GM21381 (cell line): ENCODE measurements around the gene NYAP1.
"Not testable (repeated sequence)": the region's sequence is repeated elsewhere in the genome, so short reads cannot be mapped to it uniquely, and the experiment has no call there.

ENCODE experiments used
- ATAC-seq: cut with Tn5 transposase; IDR thresholded peaks from one replicate; pipeline ENCODE4 v1.9.1; 2021; ENCODE audit warnings: mild to moderate bottlenecking, moderate library complexity; ENCODE audit not compliant: unreplicated experiment

NYAP1 gene

DNA sequence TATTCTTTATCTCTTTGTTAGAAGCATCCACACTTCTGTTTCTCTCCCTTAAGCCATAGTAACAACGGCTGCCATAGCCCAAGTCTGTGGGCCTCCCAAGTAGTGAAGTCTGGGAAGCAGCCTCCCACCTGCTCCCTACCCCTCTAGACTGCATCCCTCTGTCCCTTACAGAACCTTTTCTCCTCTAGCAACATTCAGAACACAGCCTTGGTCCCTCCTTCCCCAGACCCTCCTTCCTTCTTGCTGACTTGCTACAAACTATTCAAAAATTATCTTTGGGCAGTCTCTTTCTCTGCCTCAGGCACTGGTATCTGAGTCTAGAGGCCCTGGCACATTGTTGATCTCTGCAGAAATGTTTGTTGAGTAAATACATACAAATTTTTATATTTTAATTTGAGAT, 2.3 kb upstream of the NYAP1 start:
- ATAC-seq: no peak

DNA sequence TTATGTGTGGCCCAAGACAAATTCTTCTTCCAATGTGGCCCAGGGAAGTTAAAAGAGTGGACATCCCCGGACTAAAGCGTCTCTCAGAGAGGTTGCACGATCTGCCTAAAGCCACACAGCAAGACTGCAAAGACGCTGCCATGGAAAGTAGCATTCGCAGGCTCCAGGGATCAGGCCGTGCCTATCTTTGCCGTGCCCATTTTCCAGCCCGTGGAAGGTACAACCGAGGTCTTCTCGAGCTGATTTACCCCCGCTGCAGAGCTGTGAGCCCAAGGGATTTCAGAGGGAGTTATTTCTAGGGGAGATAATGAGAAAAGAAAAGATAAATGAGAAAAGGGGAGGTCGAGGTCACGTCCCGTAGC, 1.0 kb upstream of the NYAP1 start:
- ATAC-seq: no peak

GRCh38 chr7:100483090-100483721, 521 bp upstream of the NYAP1 start:
- peak; percentile 55 for ATAC-seq

- ATAC-seq: no peak
Observed at GRCh38 chr7:100484673-100485045, 932 bp downstream of the NYAP1 start.

- ATAC-seq: no peak
Observed at GRCh38 chr7:100485471-100485876, 1.7 kb downstream of the NYAP1 start.

DNA sequence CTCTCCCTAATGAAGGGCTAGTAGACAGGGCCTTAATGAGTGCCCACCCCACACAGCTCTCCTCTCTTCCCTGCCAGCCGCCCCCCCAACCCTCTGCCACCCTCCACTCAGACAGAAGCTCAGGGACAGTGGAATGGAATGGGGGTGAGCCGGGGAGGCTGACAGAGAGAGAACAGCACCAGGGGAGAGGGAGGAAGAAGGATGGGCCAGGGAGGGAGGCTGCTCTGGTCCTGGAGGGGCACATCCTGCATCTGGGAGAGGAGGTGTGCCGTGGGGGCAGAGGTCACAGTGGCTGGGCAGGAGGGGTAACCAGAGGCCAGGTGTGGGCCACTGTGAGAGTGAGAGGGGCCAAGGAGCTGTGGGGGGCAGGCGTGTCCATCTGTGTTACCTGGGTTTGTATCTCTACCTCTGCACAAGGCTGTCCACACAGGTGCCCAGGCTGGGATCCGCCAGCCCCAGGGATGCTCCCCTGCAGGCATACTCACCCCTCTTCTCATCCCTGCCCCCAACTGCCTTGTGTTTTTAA, 2.4 kb downstream of the NYAP1 start:
- ATAC-seq: no peak

DNA sequence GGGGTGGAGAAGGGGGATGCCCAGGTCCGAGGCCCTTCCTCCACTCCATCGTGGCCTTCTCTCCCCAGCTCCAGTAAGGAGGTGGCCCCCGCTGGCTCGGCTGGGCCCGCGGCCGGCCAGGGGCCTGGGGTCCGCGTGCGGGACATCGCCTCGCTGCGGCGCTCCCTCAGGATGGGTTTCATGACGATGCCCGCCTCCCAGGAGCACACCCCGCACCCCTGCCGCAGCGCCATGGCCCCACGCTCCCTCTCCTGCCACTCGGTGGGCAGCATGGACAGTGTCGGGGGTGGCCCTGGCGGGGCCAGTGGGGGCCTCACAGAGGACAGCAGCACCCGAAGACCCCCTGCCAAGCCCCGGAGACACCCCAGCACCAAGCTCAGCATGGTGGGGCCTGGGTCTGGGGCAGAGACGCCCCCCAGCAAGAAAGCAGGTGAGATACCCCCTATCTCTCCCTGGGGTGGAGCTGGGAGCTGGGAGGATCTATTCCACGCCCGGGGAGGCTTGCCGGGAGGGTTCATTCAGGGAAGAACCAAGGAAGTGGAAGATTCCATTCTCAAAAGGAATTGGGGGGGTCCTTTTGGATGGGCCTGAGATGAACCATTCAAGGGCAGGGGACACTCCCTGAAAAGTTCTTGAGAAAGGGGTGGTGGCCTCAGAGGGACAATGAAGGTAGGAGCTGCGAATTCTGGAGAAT, 3.2 kb downstream of the NYAP1 start:
- no peak for ATAC-seq

GRCh38 chr7:100488333-100489095, 4.8 kb downstream of the NYAP1 start:
- no peak for ATAC-seq

GRCh38 chr7:100489121-100489520, 5.4 kb downstream of the NYAP1 start:
- no peak for ATAC-seq

DNA sequence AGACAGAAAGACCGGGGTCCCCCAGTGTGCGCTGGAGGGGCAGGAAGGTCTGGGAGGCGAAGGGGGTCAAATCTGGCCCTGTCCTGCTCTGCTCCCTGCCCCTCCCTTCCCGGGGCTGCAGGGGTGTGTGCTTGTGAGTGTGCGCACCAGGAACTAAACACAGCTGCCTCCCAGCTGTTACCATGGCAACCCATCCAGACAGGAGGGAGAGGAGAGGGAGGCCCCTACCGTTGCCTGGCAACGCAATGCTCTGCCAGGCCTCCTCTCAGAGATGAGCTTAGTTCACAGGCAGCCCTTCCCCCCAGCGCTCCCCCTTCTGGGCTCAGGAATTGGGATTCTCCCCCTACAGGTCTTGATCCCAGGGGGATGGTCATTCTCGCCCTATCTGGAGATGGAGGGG, 6.1 kb downstream of the NYAP1 start:
- no peak for ATAC-seq

DNA sequence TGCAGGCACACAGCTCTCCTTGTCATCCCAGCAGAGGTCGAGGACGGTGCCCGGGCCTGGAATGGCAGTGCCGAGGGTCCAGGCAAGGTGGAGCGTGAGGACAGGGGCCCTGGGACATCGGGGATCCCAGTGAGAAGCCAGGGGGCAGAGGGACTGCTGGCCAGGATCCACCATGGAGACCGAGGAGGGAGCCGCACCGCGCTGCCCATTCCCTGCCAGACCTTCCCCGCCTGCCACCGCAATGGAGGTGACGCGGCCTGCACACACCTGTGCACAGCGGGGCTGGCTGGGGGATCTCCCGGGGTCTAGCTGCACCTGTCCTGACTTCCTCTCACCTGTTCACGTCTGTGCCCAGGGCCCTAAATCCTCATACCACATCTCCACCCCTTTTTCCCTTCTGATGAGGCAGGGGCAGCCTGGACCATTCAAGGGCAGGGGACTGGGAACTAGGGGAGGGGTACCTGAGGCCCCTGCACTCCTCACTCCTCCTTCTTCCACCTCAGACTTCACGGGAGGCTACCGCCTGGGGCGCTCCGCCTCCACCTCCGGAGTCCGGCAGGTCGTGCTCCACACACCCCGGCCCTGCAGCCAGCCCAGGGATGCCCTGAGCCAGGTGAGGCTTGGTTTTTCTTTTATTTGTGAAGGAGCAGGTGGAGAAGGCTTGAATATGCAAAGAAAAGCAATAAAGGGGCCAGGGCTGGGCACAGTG, 6.9 kb downstream of the NYAP1 start:
- ATAC-seq: no peak

DNA sequence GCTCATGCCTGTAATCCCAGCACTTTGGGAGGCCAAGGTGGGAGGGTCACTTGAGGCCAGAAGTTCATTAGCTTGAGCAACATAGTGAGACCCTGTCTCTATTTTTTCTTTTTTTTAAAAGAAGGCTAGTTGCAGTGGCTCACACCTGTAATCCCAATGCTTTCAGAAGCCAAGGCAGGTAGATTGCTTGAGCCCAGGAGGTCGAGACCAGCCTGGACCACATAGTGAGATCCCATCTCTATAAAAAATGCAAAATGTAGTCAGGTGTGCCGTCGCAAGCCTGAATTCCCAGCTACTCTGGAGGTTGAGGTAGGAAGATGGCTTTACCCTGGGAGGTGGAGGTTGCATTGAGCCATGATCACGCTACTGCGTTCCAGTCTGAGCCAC, 7.5 kb downstream of the NYAP1 start:
- no peak for ATAC-seq

DNA sequence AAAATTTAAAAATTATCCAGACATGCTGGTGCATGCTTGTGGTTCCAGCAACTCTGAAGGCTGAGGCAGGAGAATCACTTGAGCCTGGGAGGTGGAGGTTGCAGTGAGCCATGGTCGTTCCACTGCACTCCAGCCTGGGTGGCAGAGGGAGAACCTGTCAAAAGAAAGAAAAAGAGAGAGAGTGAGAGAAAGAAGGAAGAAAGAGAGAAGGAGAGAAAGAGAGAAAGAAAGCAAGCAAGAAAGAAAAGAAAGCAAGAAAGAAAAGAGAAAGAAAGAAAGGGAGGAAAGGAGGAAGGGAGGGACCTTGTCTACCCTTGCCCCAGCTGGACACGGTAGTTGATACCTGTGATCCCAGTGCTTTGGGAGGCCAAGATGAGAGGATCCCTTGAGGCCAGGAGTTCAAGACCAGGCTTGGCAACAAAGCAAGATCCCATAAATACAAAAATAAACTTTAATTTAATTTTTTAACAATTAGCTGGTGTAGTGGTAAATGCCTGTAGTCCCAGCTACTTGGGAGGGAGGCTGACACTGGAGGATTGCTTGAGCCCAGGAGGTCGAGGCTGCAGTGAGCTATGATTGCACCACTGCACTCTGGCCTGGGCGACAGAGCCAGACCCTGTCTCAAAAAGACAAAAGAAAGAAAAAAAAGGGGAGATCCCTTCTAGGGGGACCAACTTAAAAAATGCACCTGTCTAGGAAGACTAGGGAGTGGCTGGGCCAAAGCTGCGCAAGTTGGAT, 9.2 kb downstream of the NYAP1 start:
- no peak for ATAC-seq

DNA sequence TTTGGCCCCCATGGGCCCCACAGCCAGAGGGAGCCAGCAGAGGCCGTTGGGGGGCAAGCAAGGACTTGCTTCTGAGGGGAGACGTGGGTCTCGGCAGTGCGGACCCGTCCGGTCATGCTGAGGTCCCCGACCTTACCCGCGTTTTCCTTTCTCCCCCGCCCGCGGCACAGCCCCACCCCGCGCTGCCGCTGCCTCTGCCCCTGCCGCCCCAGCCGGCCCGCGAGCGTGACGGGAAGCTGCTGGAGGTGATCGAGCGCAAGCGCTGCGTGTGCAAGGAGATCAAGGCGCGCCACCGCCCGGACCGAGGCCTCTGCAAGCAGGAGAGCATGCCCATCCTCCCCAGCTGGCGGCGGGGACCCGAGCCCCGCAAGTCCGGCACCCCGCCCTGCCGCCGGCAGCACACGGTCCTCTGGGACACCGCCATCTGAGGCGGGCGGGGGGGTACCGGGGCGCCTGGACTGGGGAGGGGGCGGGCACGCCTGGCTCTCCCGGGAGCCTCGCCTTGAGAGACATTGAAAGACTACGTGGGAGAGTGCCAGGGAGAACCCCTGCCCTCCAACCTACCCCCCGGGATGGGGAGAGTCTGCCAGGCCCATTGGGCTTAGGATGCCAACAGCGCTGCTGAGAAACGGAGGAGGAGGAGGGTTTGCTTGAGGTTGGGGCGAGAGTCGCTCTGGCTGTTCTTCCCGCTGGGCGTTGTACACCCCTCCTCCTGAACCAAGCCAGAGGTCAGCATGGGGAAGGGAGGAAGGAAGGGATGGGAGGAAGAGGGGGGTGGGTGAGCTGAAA, 9.9 kb downstream of the NYAP1 start:
- ATAC-seq: no peak

- no peak for ATAC-seq
Observed at GRCh38 chr7:100496509-100496908, 12.8 kb downstream of the NYAP1 start.

- ATAC-seq: not testable (repeated sequence)
Observed at GRCh38 chr7:100500743-100501142, 17.0 kb downstream of the NYAP1 start.

GRCh38 chr7:100504031-100504430, 20.3 kb downstream of the NYAP1 start:
- ATAC-seq: not testable (repeated sequence)

DNA sequence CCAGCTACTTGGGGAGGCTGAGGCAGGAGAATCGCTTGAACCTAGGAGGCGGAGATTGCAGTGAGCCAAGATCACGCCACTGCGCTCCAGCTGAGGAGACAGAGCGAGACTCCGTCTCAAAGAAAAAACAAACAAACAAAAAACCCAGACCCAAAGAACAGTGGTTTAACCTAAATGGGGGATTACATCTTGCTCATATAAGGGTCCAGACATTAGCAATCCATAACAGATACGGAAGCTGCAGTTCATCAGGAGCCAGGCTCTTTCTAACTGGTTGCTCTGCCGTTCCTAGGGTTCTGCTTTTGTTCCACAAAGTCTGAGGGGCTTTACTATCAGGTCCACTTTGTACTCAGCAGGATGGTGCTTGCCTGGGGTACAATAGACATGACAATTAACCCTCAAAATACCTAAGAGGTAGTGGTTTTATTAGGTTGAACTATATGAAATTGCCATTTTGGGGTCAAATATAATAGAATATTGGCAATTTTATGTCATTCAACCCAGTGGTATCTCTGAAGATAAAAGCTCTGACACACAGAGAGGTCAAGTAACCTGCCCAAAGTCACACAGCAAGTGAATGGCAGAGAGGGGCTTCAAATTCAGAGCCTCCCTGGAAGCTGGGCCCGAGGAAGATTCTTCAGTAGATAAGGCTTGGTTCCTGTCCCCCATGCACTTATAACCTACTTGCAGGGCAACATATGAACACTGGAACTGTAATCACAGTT, 21.3 kb downstream of the NYAP1 start:
- no peak for ATAC-seq

DNA sequence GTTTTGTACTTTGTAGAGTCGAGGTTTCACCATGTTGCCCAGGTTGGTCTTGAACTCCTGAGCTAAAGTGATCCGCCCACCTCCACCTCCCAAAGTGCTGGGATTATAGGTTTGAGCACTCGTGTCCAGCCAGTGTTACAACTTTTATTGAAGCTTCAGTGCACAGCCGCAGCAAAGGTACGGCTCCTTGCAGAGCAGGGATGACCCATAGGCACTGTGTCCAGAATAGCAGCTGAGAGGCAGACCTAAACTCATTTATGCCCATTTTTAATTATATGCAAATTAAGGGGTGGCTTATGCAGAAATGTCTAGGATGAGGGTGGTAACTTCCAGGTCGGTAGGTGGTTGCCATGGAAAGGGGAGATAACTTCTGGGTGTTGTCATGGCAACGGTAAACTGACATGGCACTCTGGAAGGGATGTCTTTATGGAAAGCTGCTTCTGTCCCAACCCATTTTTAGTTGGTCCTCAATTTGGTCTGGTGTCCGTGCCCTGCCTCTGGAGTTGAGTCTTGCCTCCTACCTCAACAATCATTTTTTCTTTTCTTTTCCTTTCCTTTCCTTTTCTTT, 22.7 kb downstream of the NYAP1 start:
- no peak for ATAC-seq
